Effector CD4-positive, alpha-beta T cell (primary cell): ENCODE measurements around the gene ISM1.

Experiments used
- DNase-seq: peaks from one replicate; pipeline ENCODE4 v3.0.0-alpha.2; 2020

ISM1 gene

GRCh38 chr20:13283869-13284829 is 63.1 kb downstream of the ISM1 start:
- DNase-seq: no peak

GRCh38 chr20:13284830-13285229 is 63.8 kb downstream of the ISM1 start:
- DNase-seq: no peak

GRCh38 chr20:13285408-13285807 is 64.3 kb downstream of the ISM1 start:
- DNase-seq: no peak

- DNase-seq: no peak
These were observed 65.0 kb downstream of the ISM1 start for GRCh38 chr20:13286052-13286451.

GRCh38 chr20:13286607-13287006 is 65.5 kb downstream of the ISM1 start:
- no peak for DNase-seq

- DNase-seq: no peak
These were observed 67.3 kb downstream of the ISM1 start for GRCh38 chr20:13288357-13288756.

GRCh38 chr20:13289031-13289430 is 68.0 kb downstream of the ISM1 start:
- no peak for DNase-seq

GRCh38 chr20:13290724-13291123 is 69.7 kb downstream of the ISM1 start:
- no peak for DNase-seq

- no peak for DNase-seq
These were observed 70.1 kb downstream of the ISM1 start for GRCh38 chr20:13291157-13291556.

- DNase-seq: no peak
These were observed 71.3 kb downstream of the ISM1 start for GRCh38 chr20:13292201-13292885.

GRCh38 chr20:13294522-13294921 is 73.4 kb downstream of the ISM1 start:
- no peak for DNase-seq

- DNase-seq: no peak
These were observed 74.6 kb downstream of the ISM1 start for GRCh38 chr20:13295637-13296036.

GRCh38 chr20:13296070-13296469 is 75.0 kb downstream of the ISM1 start:
- no peak for DNase-seq

- DNase-seq: no peak
These were observed 76.2 kb downstream of the ISM1 start for GRCh38 chr20:13297147-13297899.

- DNase-seq: no peak
These were observed 77.8 kb downstream of the ISM1 start for GRCh38 chr20:13298692-13299373.

- DNase-seq: no peak
These were observed 78.3 kb downstream of the ISM1 start for GRCh38 chr20:13299401-13299800.

GRCh38 chr20:13301596-13301995 is 80.5 kb downstream of the ISM1 start:
- DNase-seq: no peak

- DNase-seq: no peak
These were observed 81.8 kb downstream of the ISM1 start for GRCh38 chr20:13302647-13303450.

GRCh38 chr20:13305284-13305683 is 84.2 kb downstream of the ISM1 start:
- no peak for DNase-seq

GRCh38 chr20:13307562-13308163 is 86.6 kb downstream of the ISM1 start:
- DNase-seq: no peak

GRCh38 chr20:13312300-13312699 is 91.2 kb downstream of the ISM1 start:
- no peak for DNase-seq
